SJSA1 (cell line): ENCODE results near the gene PLCB1. TPM values are rescaled to one million over a fixed set of nuclear protein-coding genes. Genes with fewer than 3 reads are reported as not detected.
"Not testable (repeated sequence)": the region's sequence is repeated elsewhere in the genome, so short reads cannot be mapped to it uniquely, and the experiment has no call there.

ENCODE experiments used
- DNase-seq, 2 experiments: peaks; one replicate each; pipeline ENCODE4 v3.0.0-alpha.2; 2015 to 2020; ENCODE audit warnings: low spot score in 2 of 2, low read depth in 1 of 2
- H3K27ac ChIP-seq: fragments of 250-450 bp; sonication (Bioruptor Pico); 2 replicates; pipeline ENCODE4 v1.5.1; 2020; ENCODE audit warnings: mild to moderate bottlenecking, moderate library complexity
- H3K27me3 ChIP-seq: fragments of 250-450 bp; sonication (Bioruptor Pico); replicated peaks from 2 replicates; pipeline ENCODE4 v1.5.1; 2020; ENCODE audit warnings: mild to moderate bottlenecking, moderate library complexity
- H3K36me3 ChIP-seq: fragments of 250-450 bp; sonication (Bioruptor Pico); 2 replicates; pipeline ENCODE4 v1.5.1; 2020; ENCODE audit warnings: mild to moderate bottlenecking
- H3K4me1 ChIP-seq: fragments of 250-450 bp; sonication (Bioruptor Pico); replicated peaks from 2 replicates; pipeline ENCODE4 v1.6.1; 2021; ENCODE audit warnings: mild to moderate bottlenecking
- H3K4me3 ChIP-seq: fragments of 250-450 bp; sonication (Bioruptor Pico); 2 replicates; pipeline ENCODE4 v1.5.1; 2020; ENCODE audit warnings: mild to moderate bottlenecking
- H3K9me3 ChIP-seq: fragments of 250-450 bp; sonication (Bioruptor Pico); replicated peaks from 2 replicates; pipeline ENCODE4 v1.5.1; 2020; ENCODE audit warnings: mild to moderate bottlenecking
- total RNA-seq: library from RNA; depleted of rRNA; stranded (reverse); fragments of >200 nt; shearing (Covaris generic); gene quantifications from 2 replicates; pipeline ENCODE4 v1.2.3, GENCODE V29; 2014

PLCB1 gene
- total RNA-seq, 1 experiment from 2014 or later, result 10.0 TPM

- no peaks in the 10 kb centered on the region for H3K9me3 ChIP-seq
- H3K27ac ChIP-seq, result no peak overlapping the region
- no peaks in the 10 kb centered on the region for H3K36me3 ChIP-seq
- DNase-seq, result no peak
- no peaks in the 10 kb centered on the region for H3K27me3 ChIP-seq
- H3K4me1 ChIP-seq, result no peaks in the 10 kb centered on the region
- no peak overlapping the region for H3K4me3 ChIP-seq
Observed at GRCh38 chr20:8573686-8574085, 441.6 kb downstream of the PLCB1 start.

- Histone ChIP-seq H3K4me1 (no peaks in the 10 kb centered on the region), H3K36me3 (no peaks in the 10 kb centered on the region), H3K27ac (no peak overlapping the region), H3K4me3 (no peak overlapping the region), H3K9me3 (no peaks in the 10 kb centered on the region), H3K27me3 (no peaks in the 10 kb centered on the region)
- DNase-seq, result no peak
Observed at GRCh38 chr20:8575114-8575513, 443.0 kb downstream of the PLCB1 start.

DNA sequence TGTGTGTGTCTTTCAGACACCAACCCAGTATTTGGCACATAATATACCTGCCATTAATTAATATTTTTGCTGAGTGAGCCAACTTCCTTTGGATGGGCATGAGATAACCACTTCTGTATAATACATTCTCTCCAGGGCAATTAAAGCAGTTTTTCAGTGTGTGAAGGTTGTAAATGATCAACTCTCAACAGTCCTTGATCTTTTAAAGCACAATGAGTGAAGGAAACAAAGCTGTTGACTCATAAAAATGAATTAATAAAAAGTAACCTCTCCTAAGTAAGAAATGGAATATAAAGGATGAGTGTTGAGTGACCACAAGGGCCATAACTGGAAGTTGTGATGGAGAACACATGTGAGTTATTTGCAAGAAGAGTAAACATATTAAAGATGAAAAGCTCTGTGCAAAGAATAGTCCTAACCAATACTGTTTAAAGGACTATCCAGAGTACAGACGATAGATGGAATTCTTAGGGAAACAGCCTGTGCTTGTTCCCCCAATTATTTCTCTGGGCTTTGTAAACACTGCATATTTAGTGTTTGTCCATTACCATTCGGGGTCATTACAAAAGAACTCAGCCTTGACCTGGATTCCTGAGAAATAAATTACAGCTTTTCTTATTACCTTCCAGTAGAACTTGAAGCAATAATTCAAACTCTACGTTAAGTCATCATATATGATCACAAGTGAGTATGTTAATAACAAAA is 446.2 kb downstream of the PLCB1 start:
- DNase-seq, result no peak
- Histone ChIP-seq H3K9me3 (no peaks in the 10 kb centered on the region; the same call in 1 of the 2 replicates), H3K27me3 (no peaks in the 10 kb centered on the region), H3K4me1 (no peaks in the 10 kb centered on the region), H3K27ac (no peak overlapping the region), H3K36me3 (no peaks in the 10 kb centered on the region), H3K4me3 (no peak overlapping the region)

DNA sequence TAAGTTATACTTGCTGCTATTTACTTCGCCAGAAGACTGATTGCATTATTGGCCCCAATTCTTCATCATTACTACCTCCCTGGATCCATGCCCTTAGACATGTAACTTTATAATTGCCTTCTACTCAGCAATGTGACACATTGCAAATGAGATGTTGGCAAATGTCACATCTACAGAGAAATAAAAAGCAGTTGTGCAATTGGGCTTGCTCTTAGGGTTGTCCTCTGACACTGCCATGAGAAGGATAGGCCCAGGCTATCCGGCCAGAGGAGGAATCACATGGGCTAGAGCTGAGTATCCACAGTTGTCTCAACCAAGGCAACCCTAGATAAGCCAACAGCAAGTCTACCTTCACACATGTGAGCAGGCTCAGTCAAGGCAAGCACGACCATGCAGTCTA is 447.0 kb downstream of the PLCB1 start:
- H3K9me3 ChIP-seq, result no peaks in the 10 kb centered on the region; the same call in 1 of the 2 replicates
- no peak overlapping the region for H3K27ac ChIP-seq
- no peaks in the 10 kb centered on the region for H3K4me1 ChIP-seq
- no peaks in the 10 kb centered on the region for H3K36me3 ChIP-seq
- DNase-seq, result no peak
- H3K4me3 ChIP-seq, result no peak overlapping the region
- no peaks in the 10 kb centered on the region for H3K27me3 ChIP-seq

DNA sequence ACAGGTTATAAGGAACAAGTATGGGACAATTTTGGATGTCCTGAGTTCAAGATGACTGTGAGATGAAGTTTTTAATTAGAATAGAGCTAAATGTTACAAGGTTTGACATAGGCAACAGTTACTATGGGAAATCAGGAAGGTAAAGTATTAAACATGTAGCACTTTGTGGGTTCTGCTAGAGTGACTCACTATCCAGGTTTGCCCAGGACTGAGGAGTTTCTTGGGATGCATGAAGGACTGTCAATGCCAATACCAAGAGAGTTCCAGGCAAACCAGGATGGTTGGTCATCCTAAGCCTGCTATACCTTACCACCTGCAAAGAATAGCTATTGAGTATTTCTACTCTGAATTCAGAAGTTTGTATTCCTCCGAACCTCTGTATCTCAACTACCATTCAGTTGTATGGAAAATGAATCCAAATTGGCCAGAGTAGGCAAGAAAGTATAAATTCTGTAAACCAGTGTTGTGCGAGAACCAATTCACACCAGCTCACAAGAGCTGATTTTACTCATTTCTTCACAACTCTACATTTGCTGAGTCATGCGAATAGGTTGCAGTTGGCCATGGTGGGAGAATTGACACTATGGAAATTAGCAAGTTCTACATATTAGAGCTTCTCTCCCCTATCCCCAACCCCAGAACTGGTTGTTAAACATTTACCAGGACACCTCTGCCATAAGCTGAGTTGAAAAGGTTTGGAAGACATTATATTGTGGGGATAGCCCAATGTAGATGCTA is 449.5 kb downstream of the PLCB1 start:
- no peak for DNase-seq
- H3K27me3 ChIP-seq, result no peaks in the 10 kb centered on the region
- no peak overlapping the region for H3K27ac ChIP-seq
- H3K4me3 ChIP-seq, result no peak overlapping the region
- H3K36me3 ChIP-seq, result no peaks in the 10 kb centered on the region
- 0 out of 2 replicates have a peak, but pooled peaks cover 2% of the 10 kb centered on the region for H3K4me1 ChIP-seq
- H3K9me3 ChIP-seq, result no peaks in the 10 kb centered on the region; the same call in 1 of the 2 replicates

GRCh38 chr20:8583012-8583565 is 451.0 kb downstream of the PLCB1 start:
- H3K36me3 ChIP-seq, result no peaks in the 10 kb centered on the region
- H3K9me3 ChIP-seq, result no peaks in the 10 kb centered on the region; the same call in 1 of the 2 replicates
- H3K4me3 ChIP-seq, result no peak overlapping the region
- DNase-seq, result no peak
- H3K4me1 ChIP-seq, result peaks cover 12% of the 10 kb centered on the region
- H3K27ac ChIP-seq, result no peak overlapping the region
- no peaks in the 10 kb centered on the region for H3K27me3 ChIP-seq

- Histone ChIP-seq H3K27ac (no peak overlapping the region), H3K36me3 (no peaks in the 10 kb centered on the region), H3K4me1 (peaks cover 12% of the 10 kb centered on the region), H3K9me3 (no peaks in the 10 kb centered on the region; the same call in 1 of the 2 replicates), H3K4me3 (no peak overlapping the region), H3K27me3 (no peaks in the 10 kb centered on the region)
- DNase-seq, result no peak
Observed at GRCh38 chr20:8583566-8584043, 451.5 kb downstream of the PLCB1 start.

GRCh38 chr20:8587251-8587650 is 455.2 kb downstream of the PLCB1 start:
- Histone ChIP-seq H3K36me3 (no peaks in the 10 kb centered on the region), H3K4me1 (peaks cover 18% of the 10 kb centered on the region), H3K27me3 (no peaks in the 10 kb centered on the region), H3K4me3 (no peak overlapping the region), H3K9me3 (no peaks in the 10 kb centered on the region), H3K27ac (peak overlapping the region; percentile 42; the same call in 1 of the 2 replicates)
- DNase-seq, result peak in 1 of 2 experiments; percentile 44

- peaks cover 18% of the 10 kb centered on the region for H3K4me1 ChIP-seq
- H3K9me3 ChIP-seq, result no peaks in the 10 kb centered on the region
- H3K4me3 ChIP-seq, result no peak overlapping the region
- peak overlapping the region; percentile 42; the same call in 1 of the 2 replicates for H3K27ac ChIP-seq
- H3K27me3 ChIP-seq, result no peaks in the 10 kb centered on the region
- DNase-seq, result no peak
- H3K36me3 ChIP-seq, result no peaks in the 10 kb centered on the region
Observed at GRCh38 chr20:8587810-8588209, 455.7 kb downstream of the PLCB1 start.

DNA sequence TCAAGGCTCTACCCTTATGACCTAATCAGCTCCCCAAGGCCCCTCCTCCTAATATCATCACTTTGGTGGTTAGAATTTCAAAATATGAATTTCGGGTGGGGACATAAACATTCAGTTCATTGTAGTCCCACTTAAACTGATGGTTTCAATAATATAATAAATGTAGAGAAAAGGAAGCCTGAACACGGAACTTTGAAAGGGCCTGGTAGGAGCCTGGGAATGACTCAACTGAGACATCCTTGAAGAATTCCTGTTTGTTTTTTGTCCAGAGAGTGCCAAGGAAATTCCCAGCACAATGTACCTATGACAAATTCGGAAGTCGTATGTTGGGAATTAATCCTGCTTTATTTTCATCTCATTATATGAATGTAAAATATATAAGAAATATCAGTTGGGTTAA is 457.9 kb downstream of the PLCB1 start:
- Histone ChIP-seq H3K27me3 (no peaks in the 10 kb centered on the region), H3K4me3 (no peak overlapping the region), H3K4me1 (peaks cover 18% of the 10 kb centered on the region), H3K36me3 (no peaks in the 10 kb centered on the region), H3K9me3 (no peaks in the 10 kb centered on the region), H3K27ac (peak overlapping the region; percentile 59)
- DNase-seq, result peak in 1 of 2 experiments; percentile 49

DNA sequence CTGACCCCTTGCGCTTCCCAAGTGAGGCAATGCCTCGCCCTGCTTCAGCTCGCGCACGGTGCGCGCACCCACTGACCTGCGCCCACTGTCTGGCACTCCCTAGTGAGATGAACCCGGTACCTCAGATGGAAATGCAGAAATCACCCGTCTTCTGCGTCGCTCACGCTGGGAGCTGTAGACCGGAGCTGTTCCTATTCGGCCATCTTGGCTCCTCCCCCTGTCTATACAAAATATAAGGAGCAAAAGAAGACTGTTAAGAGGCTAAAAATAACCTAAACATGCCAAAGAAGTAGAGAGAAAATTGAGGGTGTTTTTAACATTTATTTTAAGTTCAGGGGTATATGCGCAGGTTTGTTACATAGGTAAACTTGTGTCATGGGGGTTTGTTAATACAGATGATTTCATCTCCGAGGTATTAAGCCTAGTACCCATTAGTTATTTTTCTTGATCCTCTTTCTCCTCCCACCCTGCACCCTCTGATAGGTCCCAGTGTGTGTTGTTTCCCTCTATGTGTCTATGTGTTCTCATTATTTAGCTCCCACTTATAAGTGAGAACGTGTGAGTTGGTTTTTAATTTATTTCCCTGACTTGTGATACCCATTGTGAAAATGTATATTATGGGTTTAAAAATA is 469.0 kb downstream of the PLCB1 start:
- not testable (repeated sequence) for H3K4me1 ChIP-seq, H3K36me3 ChIP-seq, H3K4me3 ChIP-seq, H3K27ac ChIP-seq, DNase-seq, H3K27me3 ChIP-seq, H3K9me3 ChIP-seq

DNA sequence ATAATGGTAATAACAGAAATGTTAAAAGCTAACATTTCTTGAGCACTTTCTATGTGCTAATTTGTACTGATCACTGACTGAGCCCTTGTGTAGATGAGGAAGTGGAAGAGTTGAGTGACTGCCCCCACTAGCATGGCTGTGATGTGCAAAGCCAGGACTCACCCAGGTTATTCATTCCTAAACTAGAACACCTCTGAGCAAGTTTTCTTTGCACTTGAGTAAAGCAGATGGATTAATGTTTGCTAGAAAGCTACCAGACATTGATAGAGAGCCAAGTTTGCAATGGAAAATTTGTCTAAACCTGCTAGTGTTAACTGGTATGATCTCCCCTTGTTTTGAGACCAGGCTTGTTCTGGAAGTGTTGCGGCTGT is 469.5 kb downstream of the PLCB1 start:
- H3K27me3 ChIP-seq, result no peaks in the 10 kb centered on the region
- DNase-seq, result no peak
- H3K4me1 ChIP-seq, result 0 out of 2 replicates have a peak, but pooled peaks cover 5% of the 10 kb centered on the region
- no peak overlapping the region for H3K27ac ChIP-seq
- no peaks in the 10 kb centered on the region for H3K9me3 ChIP-seq
- H3K36me3 ChIP-seq, result no peaks in the 10 kb centered on the region
- no peak overlapping the region for H3K4me3 ChIP-seq

DNA sequence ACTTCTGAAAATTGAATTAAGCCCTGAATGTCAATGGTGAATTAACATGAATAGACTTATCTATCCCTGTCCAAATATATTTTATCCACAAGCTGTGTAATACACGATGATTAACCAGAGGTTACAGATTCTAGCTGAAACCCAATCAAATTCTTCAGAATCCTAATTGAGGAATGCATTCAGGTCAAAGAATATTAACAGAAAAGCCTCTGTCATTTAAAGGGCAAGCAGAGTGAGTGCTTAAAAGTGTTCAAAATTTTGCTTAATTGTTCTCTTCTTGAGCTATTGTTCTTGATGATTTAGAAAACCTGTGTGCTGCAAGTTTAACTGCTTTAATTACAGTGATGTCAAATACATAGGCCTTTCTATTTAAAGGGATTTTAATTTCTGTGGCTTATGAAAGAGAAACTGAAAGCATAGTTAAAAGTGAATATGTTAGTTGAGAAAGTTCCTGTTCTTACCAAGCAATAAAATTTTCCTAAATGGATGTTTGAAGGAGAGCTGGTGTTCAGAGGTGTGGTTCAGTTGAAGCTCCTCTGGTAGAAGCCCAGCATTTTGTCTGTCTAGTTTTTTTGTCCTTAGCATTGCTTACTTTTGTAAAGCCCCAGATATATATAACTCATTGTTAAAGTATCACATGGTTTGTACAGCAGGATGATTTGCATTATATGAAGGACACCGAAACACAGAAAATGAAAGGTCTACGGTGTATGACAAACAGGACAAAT is 470.5 kb downstream of the PLCB1 start:
- no peak overlapping the region for H3K4me3 ChIP-seq
- no peak overlapping the region for H3K27ac ChIP-seq
- no peaks in the 10 kb centered on the region for H3K9me3 ChIP-seq
- H3K4me1 ChIP-seq, result 0 out of 2 replicates have a peak, but pooled peaks cover 5% of the 10 kb centered on the region
- H3K36me3 ChIP-seq, result no peaks in the 10 kb centered on the region
- no peaks in the 10 kb centered on the region for H3K27me3 ChIP-seq
- peak in 1 of 2 experiments; percentile 7 for DNase-seq
